K562 (cell line): ENCODE results near the gene CXCR2. TPM values are rescaled to one million over a fixed set of nuclear protein-coding genes. Genes with fewer than 3 reads are reported as not detected.

Experiments used
- ATAC-seq: fragments of 200-7000 bp; cut with Tn5 transposase; 3 replicates; pipeline ENCODE4 v1.9.1; 2020; ENCODE audit warnings: moderate library complexity
- BruUV-seq: library from RNA; stranded (reverse); fragments of 400-500 nt; replicated peaks from 2 replicates; lab custom pipeline; 2021; lab: Mats Ljungman, UMichigan
- CTCF ChIA-PET: fragments of 300-600 bp; formaldehyde crosslinking; extraction: SDS; loops from one replicate; lab custom pipeline; 2021; ENCODE audit warnings: low intra/inter-chr PET ratio; lab: Yijun Ruan, JAX
- POLR2A ChIA-PET: fragments of 300-600, 350-650 bp; sonication (Branson Sonifier 250); formaldehyde crosslinking; extraction: SDS; loops from one replicate; lab custom pipeline; 2021; ENCODE audit warnings: antibody characterized with exemption, inconsistent platforms; lab: Yijun Ruan, JAX
- DNase-seq, 4 experiments: peaks; one replicate each; pipeline versions ENCODE4 v3.0.0 to v3.0.0-alpha.2; 2011 to 2018; ENCODE audit warnings: low spot score in 3 of 4, mixed read lengths in 3 of 4; ENCODE audit errors: extremely low read depth in 1 of 4
- FAIRE-seq: peaks from 2 replicates; lab custom pipeline; 2011; peaks lifted over from hg19 to GRCh38; lab: Jason Lieb, UNC
- H2AFZ ChIP-seq: 2 replicates; pipeline ENCODE4 v1.6.0; 2011; ENCODE audit warnings: low read depth, low read length, control low read depth, inconsistent platforms
- H3K27ac ChIP-seq: fragments of 200-600 bp; 3 replicates; pipeline ENCODE4 v1.8.0; 2011; ENCODE audit warnings: low read depth, mild to moderate bottlenecking, control low read depth, inconsistent platforms, low read length, moderate library complexity, mixed read lengths; ENCODE audit errors: extremely low read depth
- H3K27me3 ChIP-seq, 2 experiments: fragments of 300-600 bp in 1 of 2; 2 replicates in 1 of 2; 3 replicates in 1 of 2; pipeline versions ENCODE4 v1.6.0 to v1.8.0; 2011; ENCODE audit warnings: inconsistent platforms in 2 of 2, low read length in 2 of 2, mild to moderate bottlenecking in 1 of 2, mixed read lengths in 1 of 2, moderate library complexity in 1 of 2; ENCODE audit not compliant: control insufficient read depth in 2 of 2, insufficient read depth in 2 of 2
- H3K36me3 ChIP-seq: fragments of 300-600 bp; 3 replicates; pipeline ENCODE4 v1.8.0; 2011; ENCODE audit warnings: mild to moderate bottlenecking, low read length, inconsistent platforms; ENCODE audit not compliant: control insufficient read depth, insufficient read depth
- H3K4me1 ChIP-seq, 2 experiments: fragments of 200-600 bp in 1 of 2; replicated peaks in 1 of 2; 2 replicates in 1 of 2; 3 replicates in 1 of 2; pipeline versions ENCODE4 v1.5.1 to v1.8.0; 2011; ENCODE audit warnings: inconsistent platforms in 2 of 2, low read length in 2 of 2, mild to moderate bottlenecking in 1 of 2, mixed read lengths in 1 of 2, moderate library complexity in 1 of 2; ENCODE audit not compliant: control insufficient read depth in 2 of 2, insufficient read depth in 2 of 2
- H3K4me2 ChIP-seq: 2 replicates; pipeline ENCODE4 v1.6.1; 2011; ENCODE audit warnings: low read length, control low read depth, inconsistent platforms, mixed read lengths; ENCODE audit not compliant: insufficient read depth
- H3K4me3 ChIP-seq: fragments of 200-600 bp; sonication (generic), shearing (Covaris generic); 2 replicates; pipeline ENCODE4 v1.5.1; 2016; ENCODE audit warnings: control low read depth, inconsistent platforms
- H3K79me2 ChIP-seq: fragments of 200-600 bp; 3 replicates; pipeline ENCODE4 v1.8.0; 2011; ENCODE audit warnings: low read length, inconsistent platforms; ENCODE audit not compliant: control insufficient read depth, insufficient read depth
- H3K9ac ChIP-seq, 2 experiments: 2 replicates each; pipeline versions ENCODE4 v1.6.0 to v1.6.1; 2011; ENCODE audit warnings: low read depth in 2 of 2, low read length in 2 of 2, control low read depth in 1 of 2, inconsistent platforms in 1 of 2, mild to moderate bottlenecking in 1 of 2, mixed read lengths in 1 of 2; ENCODE audit not compliant: insufficient read depth in 1 of 2
- H3K9me1 ChIP-seq: one replicate; pipeline ENCODE4 v1.6.0; 2011; ENCODE audit warnings: inconsistent platforms, mild to moderate bottlenecking, low read length, moderate library complexity; ENCODE audit not compliant: control insufficient read depth, insufficient read depth
- H3K9me3 ChIP-seq: replicated peaks from 2 replicates; pipeline ENCODE4 v1.5.1; 2011; ENCODE audit warnings: low read depth, low read length, inconsistent platforms; ENCODE audit not compliant: control insufficient read depth, insufficient read depth
- H4K20me1 ChIP-seq: replicated peaks from 2 replicates; pipeline ENCODE4 v1.6.1; 2011; ENCODE audit warnings: low read length, inconsistent platforms, mixed read lengths; ENCODE audit not compliant: control insufficient read depth, insufficient read depth
- BRF2 ChIP-seq: IDR thresholded peaks from 3 replicates; pipeline ENCODE4 v1.6.1; 2011; ENCODE audit warnings: borderline replicate concordance, mild to moderate bottlenecking; ENCODE audit not compliant: insufficient read length, insufficient read depth
- CTCFL ChIP-seq: IDR thresholded peaks from 2 replicates; pipeline ENCODE4 v1.6.1; 2011; ENCODE audit warnings: borderline replicate concordance, low read depth, mild to moderate bottlenecking, moderate library complexity, low read length; ENCODE audit not compliant: insufficient read depth, poor library complexity, severe bottlenecking
- HDAC8 ChIP-seq: fragments of 450-650 bp; IDR thresholded peaks from 2 replicates; pipeline ENCODE4 v1.6.1; 2016; ENCODE audit warnings: mild to moderate bottlenecking, missing genetic modification characterization, moderate library complexity, missing compliant biosample characterization
- NFYB ChIP-seq: IDR thresholded peaks from 2 replicates; pipeline ENCODE4 v1.6.1; 2011; ENCODE audit warnings: mild to moderate bottlenecking, moderate library complexity; ENCODE audit not compliant: insufficient read length; ENCODE audit errors: extremely low read depth
- SMAD3 ChIP-seq: fragments of 450-650 bp; formaldehyde crosslinking; conservative IDR thresholded peaks from 2 replicates; pipeline ENCODE4 v1.4.0; 2020; ENCODE audit warnings: mild to moderate bottlenecking
- ZHX1 ChIP-seq: fragments of 150-350 bp; conservative IDR thresholded peaks from 2 replicates; pipeline ENCODE4 v1.6.1; 2014; ENCODE audit warnings: low read length
- WGBS: fragments of 100-300 bp; shearing (Covaris generic); methylation state at CpG from one replicate; pipeline ENCODE4 v1.1.6; 2016; ENCODE audit warnings: low coverage, mixed read lengths; ENCODE audit not compliant: insufficient coverage; ENCODE audit errors: missing lambda C conversion rate; 5-methylcytosine and 5-hydroxymethylcytosine counted together
- in situ Hi-C: fragments of 300-500 bp; cut with MboI; formaldehyde crosslinking; loops from 4 replicates; pipeline ENCODE4 v1.15.0; 2018; ENCODE audit warnings: inconsistent platforms, mixed read lengths
- intact Hi-C: fragments of 100-400 bp; cut with micrococcal nuclease; formaldehyde crosslinking; loops from 2 replicates; pipeline ENCODE4 v1.14.2; 2022
- polyA plus RNA-seq, 8 experiments: library from polyadenylated mRNA; depleted of rRNA in 4 of 8; stranded (reverse) in 5 of 8; unstranded in 3 of 8; fragments of >200 nt; fragmentation: Nextera tagmentation in 2 of 8; fragmentation: Illumina TruSeq in 1 of 8; extraction: Ambion mirVana in 2 of 8; extraction: Trizol in 1 of 8; gene quantifications; 2 replicates each; pipeline versions ENCODE4 v1.2.1 to v1.2.3, GENCODE V29; 2011 to 2014; ENCODE audit warnings: inconsistent platforms in 1 of 8, missing spikeins in 1 of 8
- total RNA-seq, 7 experiments: library from RNA; depleted of rRNA in 6 of 7; stranded (reverse); fragments of >200 nt in 6 of 7; fragmentation: Illumina TruSeq in 2 of 7; extraction: Trizol in 2 of 7; gene quantifications; 2 replicates each; pipeline versions ENCODE4 v1.2.1 to v1.2.3, GENCODE V29; 2011 to 2021; ENCODE audit warnings: low replicate concordance in 1 of 7
- TF ChIP-seq, protein P1 (sequence below): fragments of 450-650 bp; IDR thresholded peaks from 2 replicates; pipeline ENCODE4 v1.6.1; 2017; ENCODE audit warnings: antibody characterized with exemption, mild to moderate bottlenecking

The CXCR2 gene
- total and polyA plus RNA-seq, 9 of the 15 experiments (the other 6 are each of a cell fraction or from before 2014, with no cell fraction given): not detected

GRCh38 chr2:218168016-218168415, 42.2 kb downstream of the CXCR2 start:
- POLR2A ChIA-PET: interaction anchor here (0.5 kb wide), 1 partner anchor 71 kb away, joined by 3 read pairs; no protein-coding TSS in a partner anchor
- Histone ChIP-seq H3K9ac (no peak overlapping the region), H3K36me3 (no peaks in the 10 kb centered on the region), H3K4me3 (no peak overlapping the region), H3K27ac (no peak overlapping the region), H3K9me3 (no peaks in the 10 kb centered on the region), H3K4me1 (no peaks in the 10 kb centered on the region; a peak in 2 of 5 replicates), H2AFZ (no peak overlapping the region), H3K4me2 (no peak overlapping the region), H4K20me1 (no peaks in the 10 kb centered on the region), H3K79me2 (no peaks in the 10 kb centered on the region), H3K9me1 (no peaks in the 10 kb centered on the region), H3K27me3 (peaks cover 13 to 25% of the 10 kb centered on the region in 2 experiments; a peak in 4 of 5 replicates)
- CTCF ChIA-PET: no interaction called here
- ATAC-seq (no peak), DNase-seq (no peak), FAIRE-seq (no peak)
- intact Hi-C loops (loop anchor here (5.0 kb wide), 2 partner anchors 89 to 679 kb away; no protein-coding TSS in a partner anchor), in situ Hi-C loops (loop anchor here (5.0 kb wide), 1 partner anchor 89 kb away; no protein-coding TSS in a partner anchor)
- BruUV-seq: no TSS peak
- whole genome bisulfite sequencing: 0% methylated on average over 1 of the region's 1 CpG
- TF ChIP-seq CTCFL: no peak
- TF ChIP-seq ZHX1: no peak
- TF ChIP-seq NFYB: no peak
- TF ChIP-seq BRF2: no peak
- TF ChIP-seq HDAC8 (tag): no peak
- no peak for TF ChIP-seq SMAD3 (CRISPR knock-in tag)
- TF ChIP-seq, protein P1, sequence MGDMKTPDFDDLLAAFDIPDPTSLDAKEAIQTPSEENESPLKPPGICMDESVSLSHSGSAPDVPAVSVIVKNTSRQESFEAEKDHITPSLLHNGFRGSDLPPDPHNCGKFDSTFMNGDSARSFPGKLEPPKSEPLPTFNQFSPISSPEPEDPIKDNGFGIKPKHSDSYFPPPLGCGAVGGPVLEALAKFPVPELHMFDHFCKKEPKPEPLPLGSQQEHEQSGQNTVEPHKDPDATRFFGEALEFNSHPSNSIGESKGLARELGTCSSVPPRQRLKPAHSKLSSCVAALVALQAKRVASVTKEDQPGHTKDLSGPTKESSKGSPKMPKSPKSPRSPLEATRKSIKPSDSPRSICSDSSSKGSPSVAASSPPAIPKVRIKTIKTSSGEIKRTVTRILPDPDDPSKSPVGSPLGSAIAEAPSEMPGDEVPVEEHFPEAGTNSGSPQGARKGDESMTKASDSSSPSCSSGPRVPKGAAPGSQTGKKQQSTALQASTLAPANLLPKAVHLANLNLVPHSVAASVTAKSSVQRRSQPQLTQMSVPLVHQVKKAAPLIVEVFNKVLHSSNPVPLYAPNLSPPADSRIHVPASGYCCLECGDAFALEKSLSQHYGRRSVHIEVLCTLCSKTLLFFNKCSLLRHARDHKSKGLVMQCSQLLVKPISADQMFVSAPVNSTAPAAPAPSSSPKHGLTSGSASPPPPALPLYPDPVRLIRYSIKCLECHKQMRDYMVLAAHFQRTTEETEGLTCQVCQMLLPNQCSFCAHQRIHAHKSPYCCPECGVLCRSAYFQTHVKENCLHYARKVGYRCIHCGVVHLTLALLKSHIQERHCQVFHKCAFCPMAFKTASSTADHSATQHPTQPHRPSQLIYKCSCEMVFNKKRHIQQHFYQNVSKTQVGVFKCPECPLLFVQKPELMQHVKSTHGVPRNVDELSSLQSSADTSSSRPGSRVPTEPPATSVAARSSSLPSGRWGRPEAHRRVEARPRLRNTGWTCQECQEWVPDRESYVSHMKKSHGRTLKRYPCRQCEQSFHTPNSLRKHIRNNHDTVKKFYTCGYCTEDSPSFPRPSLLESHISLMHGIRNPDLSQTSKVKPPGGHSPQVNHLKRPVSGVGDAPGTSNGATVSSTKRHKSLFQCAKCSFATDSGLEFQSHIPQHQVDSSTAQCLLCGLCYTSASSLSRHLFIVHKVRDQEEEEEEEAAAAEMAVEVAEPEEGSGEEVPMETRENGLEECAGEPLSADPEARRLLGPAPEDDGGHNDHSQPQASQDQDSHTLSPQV: no peak
